B cell (primary cell): ENCODE results near the gene TMEM213.

ENCODE experiments used
- EZH2 ChIP-seq: IDR thresholded peaks from 2 replicates; pipeline ENCODE4 v1.6.1; 2012; ENCODE audit warnings: borderline replicate concordance, low read depth, mild to moderate bottlenecking, moderate library complexity, low read length; ENCODE audit not compliant: insufficient read depth, poor library complexity, severe bottlenecking
- TF ChIP-seq, protein P1 (sequence below): fragments of 200-600 bp; IDR thresholded peaks from one replicate; pipeline ENCODE4 v1.8.0; 2022; ENCODE audit warnings: antibody characterized with exemption, mild to moderate bottlenecking

DNA sequence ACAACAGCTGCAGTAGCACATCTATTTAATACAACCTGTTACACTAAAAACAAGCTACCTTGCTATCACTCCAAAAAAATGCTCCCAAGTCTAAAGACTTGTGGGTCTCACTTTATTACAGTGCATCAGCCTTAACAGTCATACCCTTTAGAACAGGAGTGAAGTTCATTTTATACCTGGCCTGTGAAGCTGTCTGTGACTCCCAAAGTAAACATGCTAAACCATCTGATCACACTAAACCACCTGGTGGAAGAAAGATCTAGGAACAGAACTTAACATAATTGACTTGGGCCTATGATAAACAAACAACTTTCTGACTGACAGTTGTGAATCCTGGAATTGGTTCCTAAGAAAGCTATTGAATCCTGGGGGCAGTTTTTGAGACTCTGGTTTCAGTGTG, 81.1 kb downstream of the TMEM213 start:
- TF ChIP-seq EZH2 = no peak
- TF ChIP-seq, protein P1, sequence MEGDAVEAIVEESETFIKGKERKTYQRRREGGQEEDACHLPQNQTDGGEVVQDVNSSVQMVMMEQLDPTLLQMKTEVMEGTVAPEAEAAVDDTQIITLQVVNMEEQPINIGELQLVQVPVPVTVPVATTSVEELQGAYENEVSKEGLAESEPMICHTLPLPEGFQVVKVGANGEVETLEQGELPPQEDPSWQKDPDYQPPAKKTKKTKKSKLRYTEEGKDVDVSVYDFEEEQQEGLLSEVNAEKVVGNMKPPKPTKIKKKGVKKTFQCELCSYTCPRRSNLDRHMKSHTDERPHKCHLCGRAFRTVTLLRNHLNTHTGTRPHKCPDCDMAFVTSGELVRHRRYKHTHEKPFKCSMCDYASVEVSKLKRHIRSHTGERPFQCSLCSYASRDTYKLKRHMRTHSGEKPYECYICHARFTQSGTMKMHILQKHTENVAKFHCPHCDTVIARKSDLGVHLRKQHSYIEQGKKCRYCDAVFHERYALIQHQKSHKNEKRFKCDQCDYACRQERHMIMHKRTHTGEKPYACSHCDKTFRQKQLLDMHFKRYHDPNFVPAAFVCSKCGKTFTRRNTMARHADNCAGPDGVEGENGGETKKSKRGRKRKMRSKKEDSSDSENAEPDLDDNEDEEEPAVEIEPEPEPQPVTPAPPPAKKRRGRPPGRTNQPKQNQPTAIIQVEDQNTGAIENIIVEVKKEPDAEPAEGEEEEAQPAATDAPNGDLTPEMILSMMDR = no peak
